BLaER1 treated with 17β-estradiol and CSF1 and Interleukin-3, amounts not matched to agents 10 nM and 100 nM (cell line): ENCODE measurements around the gene ZNRF3.
A peak's percentile ranks its signal among the peaks of the same experiment; 100 is the strongest.

ENCODE experiments used
- H3K27ac ChIP-seq, 11 experiments: shearing (Covaris generic); formaldehyde crosslinking; 2 replicates each; pipeline ENCODE4 v1.8.1; 2022
- H3K27me3 ChIP-seq, 11 experiments: shearing (Covaris generic); formaldehyde crosslinking; 2 replicates each; pipeline ENCODE4 v1.8.1; 2022
- H3K36me3 ChIP-seq, 11 experiments: shearing (Covaris generic); formaldehyde crosslinking; 2 replicates each; pipeline ENCODE4 v1.8.1; 2022
- H3K4me1 ChIP-seq, 10 experiments: shearing (Covaris generic); formaldehyde crosslinking; 2 replicates each; pipeline ENCODE4 v1.8.1; 2022
- H3K4me2 ChIP-seq, 11 experiments: shearing (Covaris generic); formaldehyde crosslinking; 2 replicates each; pipeline ENCODE4 v1.8.1; 2022
- H3K4me3 ChIP-seq, 10 experiments: shearing (Covaris generic); formaldehyde crosslinking; 2 replicates each; pipeline ENCODE4 v1.8.1; 2022
- H3K9ac ChIP-seq, 11 experiments: shearing (Covaris generic); formaldehyde crosslinking; 2 replicates each; pipeline ENCODE4 v1.8.1; 2022
- H3K9me3 ChIP-seq, 11 experiments: shearing (Covaris generic); formaldehyde crosslinking; replicated peaks in 1 of 11; 2 replicates each; pipeline ENCODE4 v1.8.1; 2022
- H4K20me1 ChIP-seq, 11 experiments: shearing (Covaris generic); formaldehyde crosslinking; 2 replicates each; pipeline ENCODE4 v1.8.1; 2022
- Cebpa-rat ChIP-seq, 11 experiments: shearing (Covaris generic); IDR thresholded peaks; 2 replicates each; pipeline ENCODE4 v1.8.1; 2022

Gene ZNRF3

DNA sequence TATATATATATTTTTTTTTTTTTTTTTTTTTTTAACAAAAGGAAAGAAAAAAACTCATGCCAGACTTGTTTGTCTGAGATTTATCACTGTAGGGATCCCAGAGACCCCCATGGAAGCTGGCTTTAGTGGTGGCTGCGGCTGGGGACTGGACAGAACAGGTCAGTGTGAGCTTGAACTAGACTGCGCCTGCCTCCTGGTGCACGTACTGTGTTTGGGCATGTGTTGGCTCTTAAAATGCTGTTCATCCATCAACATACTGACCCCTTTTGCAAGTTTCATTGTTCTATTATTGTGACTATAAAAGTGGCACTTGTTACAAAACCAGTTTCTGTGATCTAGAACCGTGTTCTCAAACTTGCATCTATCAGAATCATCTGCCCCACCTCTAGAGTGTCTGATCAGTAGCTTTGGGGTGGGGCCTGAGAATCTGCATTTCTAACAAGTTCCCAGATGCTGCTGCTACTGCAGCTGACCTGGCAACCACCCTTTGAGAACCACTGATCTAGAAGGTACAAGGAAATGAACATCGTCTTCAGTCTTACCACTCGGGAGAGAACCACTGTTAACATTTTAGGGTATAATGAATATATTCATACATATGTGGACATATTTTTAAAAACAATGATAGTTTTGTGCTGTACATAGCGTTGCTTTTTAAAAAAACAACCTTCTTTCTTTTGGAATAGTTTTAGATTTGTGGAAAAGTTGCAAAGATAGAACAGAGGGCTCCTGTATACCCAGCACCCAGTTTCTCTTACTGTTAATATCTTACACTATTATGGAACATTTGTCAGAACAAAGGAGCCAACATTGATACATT, 54.0 kb downstream of the ZNRF3 start:
- H3K4me2 ChIP-seq = no peak overlapping the region
- H3K4me1 ChIP-seq = peaks cover 0 to 3% (median 1%) of the 10 kb centered on the region in 10 experiments; a peak in 12 of 20 replicates
- TF ChIP-seq Cebpa-rat (IDR thresholded peaks at IDR 0.05) = no peak
- peaks cover 0 to 92% (median 41%) of the 10 kb centered on the region in 11 experiments; a peak in 16 of 22 replicates for H4K20me1 ChIP-seq
- no peak overlapping the region for H3K27ac ChIP-seq
- H3K36me3 ChIP-seq = no peaks in the 10 kb centered on the region
- no peak overlapping the region for H3K4me3 ChIP-seq
- H3K9me3 ChIP-seq = no peaks in the 10 kb centered on the region
- no peaks in the 10 kb centered on the region for H3K27me3 ChIP-seq
- no peak overlapping the region for H3K9ac ChIP-seq

DNA sequence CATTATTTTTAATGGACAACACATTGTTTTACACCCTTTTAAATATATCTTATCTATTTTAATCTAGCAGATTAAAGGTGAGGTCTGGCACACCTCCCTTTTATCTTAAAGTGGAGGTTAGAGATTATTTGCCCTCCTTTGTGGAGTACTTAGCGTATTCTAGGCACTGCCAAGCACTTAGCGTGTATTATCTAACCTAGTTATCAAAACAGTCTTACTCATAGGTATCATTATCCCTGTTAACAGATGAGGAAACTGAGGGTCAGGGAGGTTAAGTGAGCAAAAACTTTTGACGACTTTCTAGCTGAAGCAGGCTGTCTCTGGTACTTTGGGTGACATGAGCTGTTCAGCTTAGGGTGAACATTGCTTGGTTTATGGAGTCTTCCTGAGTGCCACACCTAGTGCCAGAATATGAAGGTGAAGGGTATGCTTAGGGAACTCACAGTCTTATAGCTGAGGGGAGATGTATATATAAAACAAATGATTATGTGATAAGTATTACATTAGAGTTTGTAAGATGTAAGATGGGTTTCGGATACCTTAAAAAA, 55.0 kb downstream of the ZNRF3 start:
- no peak overlapping the region for H3K4me3 ChIP-seq

GRCh38 chr22:28939394-28939793, 56.0 kb downstream of the ZNRF3 start:
- Histone ChIP-seq H4K20me1 (peaks cover 0 to 96% (median 45%) of the 10 kb centered on the region in 11 experiments; a peak in 17 of 22 replicates), H3K27ac (no peak overlapping the region), H3K4me3 (no peak overlapping the region), H3K36me3 (no peaks in the 10 kb centered on the region), H3K27me3 (no peaks in the 10 kb centered on the region), H3K9me3 (no peaks in the 10 kb centered on the region), H3K9ac (no peak overlapping the region), H3K4me1 (peaks cover 8 to 15% (median 12%) of the 10 kb centered on the region in 10 experiments; a peak in 18 of 20 replicates), H3K4me2 (no peak overlapping the region)
- no peak for TF ChIP-seq Cebpa-rat (IDR thresholded peaks at IDR 0.05)

More for the DNA sequence above, 55.0 kb downstream of the ZNRF3 start:
- Histone ChIP-seq H4K20me1 (peaks cover 0 to 93% (median 44%) of the 10 kb centered on the region in 11 experiments; a peak in 17 of 22 replicates), H3K9ac (no peak overlapping the region), H3K4me2 (no peak overlapping the region), H3K27me3 (no peaks in the 10 kb centered on the region), H3K4me1 (peaks cover 5 to 9% (median 7%) of the 10 kb centered on the region in 10 experiments; a peak in 18 of 20 replicates), H3K36me3 (no peaks in the 10 kb centered on the region), H3K27ac (no peak overlapping the region), H3K9me3 (no peaks in the 10 kb centered on the region)
- TF ChIP-seq Cebpa-rat (IDR thresholded peaks at IDR 0.05) = no peak

- Histone ChIP-seq H3K4me3 (no peak overlapping the region), H3K9ac (no peak overlapping the region), H3K27me3 (no peaks in the 10 kb centered on the region), H4K20me1 (peaks cover 0 to 91% (median 42%) of the 10 kb centered on the region in 11 experiments; a peak in 17 of 22 replicates), H3K9me3 (peaks cover 0 to 2% (median 0%) of the 10 kb centered on the region in 11 experiments; a peak in 1 of 22 replicates), H3K4me2 (no peak overlapping the region), H3K36me3 (no peaks in the 10 kb centered on the region), H3K4me1 (peaks cover 8 to 15% (median 12%) of the 10 kb centered on the region in 10 experiments; a peak in 18 of 20 replicates), H3K27ac (no peak overlapping the region)
- no peak for TF ChIP-seq Cebpa-rat (IDR thresholded peaks at IDR 0.05)
These were observed 56.6 kb downstream of the ZNRF3 start for GRCh38 chr22:28939932-28940331.

DNA sequence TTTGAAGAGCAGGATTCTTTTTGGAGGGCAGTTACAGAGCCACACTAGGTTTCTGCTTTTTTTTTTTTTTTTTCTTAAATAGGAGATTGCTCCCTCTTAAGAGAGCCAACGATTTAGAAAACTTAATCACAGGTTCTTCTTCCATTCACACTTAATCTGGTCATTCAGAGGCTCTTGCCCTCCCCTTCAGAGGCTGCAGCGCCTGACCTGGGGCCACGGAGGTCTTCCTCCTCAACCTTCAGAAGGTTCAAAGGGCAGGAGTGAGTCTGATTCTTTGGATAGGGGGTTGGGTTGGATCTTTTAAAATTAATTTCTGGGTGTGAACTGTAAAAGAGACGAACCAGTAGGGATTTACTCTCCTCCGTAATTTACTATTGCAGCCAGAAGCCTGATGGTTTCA, 57.1 kb downstream of the ZNRF3 start:
- H3K27me3 ChIP-seq = no peaks in the 10 kb centered on the region
- TF ChIP-seq Cebpa-rat (IDR thresholded peaks at IDR 0.05) = no peak
- no peak overlapping the region for H3K27ac ChIP-seq
- no peak overlapping the region for H3K4me2 ChIP-seq
- peaks cover 0 to 2% (median 0%) of the 10 kb centered on the region in 11 experiments; a peak in 1 of 22 replicates for H3K36me3 ChIP-seq
- H4K20me1 ChIP-seq = peaks cover 0 to 85% (median 37%) of the 10 kb centered on the region in 11 experiments; a peak in 17 of 22 replicates
- H3K9ac ChIP-seq = no peak overlapping the region
- H3K4me3 ChIP-seq = no peak overlapping the region
- H3K9me3 ChIP-seq = peaks cover 3 to 7% (median 4%) of the 10 kb centered on the region in 11 experiments; a peak in 20 of 22 replicates
- peaks cover 8 to 15% (median 12%) of the 10 kb centered on the region in 10 experiments; a peak in 18 of 20 replicates for H3K4me1 ChIP-seq

DNA sequence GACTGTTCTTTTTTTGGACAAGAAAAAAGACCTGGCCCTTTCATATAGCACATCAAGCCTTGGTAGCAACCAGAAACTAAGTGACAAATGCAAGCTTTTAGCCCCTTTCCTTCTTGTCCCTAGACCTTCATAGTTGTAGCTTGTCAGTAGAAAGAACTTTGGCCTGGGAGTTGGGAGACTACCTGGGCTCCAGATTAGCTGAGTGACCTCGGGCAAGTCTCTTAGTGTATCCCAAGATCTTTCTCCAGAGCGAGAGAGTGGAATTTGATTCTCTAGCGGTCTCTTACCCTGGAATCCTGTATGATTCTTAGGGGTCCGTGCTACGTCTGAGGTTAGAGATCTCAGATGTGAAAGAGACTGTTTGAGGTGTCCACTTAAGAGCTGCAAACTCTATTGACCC, 59.0 kb downstream of the ZNRF3 start:
- TF ChIP-seq Cebpa-rat (IDR thresholded peaks at IDR 0.05) = no peak
- H3K27ac ChIP-seq = no peak overlapping the region
- no peak overlapping the region for H3K4me2 ChIP-seq
- H3K27me3 ChIP-seq = no peaks in the 10 kb centered on the region
- peaks cover 8 to 15% (median 12%) of the 10 kb centered on the region in 10 experiments; a peak in 18 of 20 replicates for H3K4me1 ChIP-seq
- H3K36me3 ChIP-seq = peaks cover 6 to 17% (median 9%) of the 10 kb centered on the region in 11 experiments; a peak in 13 of 22 replicates
- H3K4me3 ChIP-seq = no peak overlapping the region
- H3K9me3 ChIP-seq = peaks cover 21 to 25% (median 22%) of the 10 kb centered on the region in 11 experiments
- no peak overlapping the region for H3K9ac ChIP-seq
- peaks cover 0 to 67% (median 23%) of the 10 kb centered on the region in 11 experiments; a peak in 14 of 22 replicates for H4K20me1 ChIP-seq

- no peak for TF ChIP-seq Cebpa-rat (IDR thresholded peaks at IDR 0.05)
- H3K4me1 ChIP-seq = peaks cover 8 to 15% (median 12%) of the 10 kb centered on the region in 10 experiments; a peak in 18 of 20 replicates
- H3K9ac ChIP-seq = peak overlapping the region in 1 of 11 experiments; percentile 15; a peak in 1 of 22 replicates
- H3K9me3 ChIP-seq = peaks cover 27 to 31% (median 29%) of the 10 kb centered on the region in 11 experiments
- H3K36me3 ChIP-seq = peaks cover 6 to 19% (median 9%) of the 10 kb centered on the region in 11 experiments; a peak in 13 of 22 replicates
- H4K20me1 ChIP-seq = peaks cover 0 to 65% (median 23%) of the 10 kb centered on the region in 11 experiments; a peak in 14 of 22 replicates
- no peak overlapping the region for H3K4me3 ChIP-seq
- H3K27ac ChIP-seq = peak overlapping the region in 2 of 11 experiments; percentile 26 to 34; a peak in 1 of 22 replicates
- H3K4me2 ChIP-seq = peak overlapping the region; percentile 12 to 72 (median 52); a peak in 19 of 22 replicates
- no peaks in the 10 kb centered on the region for H3K27me3 ChIP-seq
These were observed 59.6 kb downstream of the ZNRF3 start for GRCh38 chr22:28942801-28943500.

GRCh38 chr22:28943501-28943879, 60.1 kb downstream of the ZNRF3 start:
- no peak for TF ChIP-seq Cebpa-rat (IDR thresholded peaks at IDR 0.05)
- Histone ChIP-seq H3K27ac (peak overlapping the region in 2 of 11 experiments; percentile 26 to 34; a peak in 1 of 22 replicates), H3K4me3 (no peak overlapping the region), H3K4me2 (peak overlapping the region; percentile 12 to 72 (median 52); a peak in 19 of 22 replicates), H3K4me1 (peaks cover 8 to 15% (median 12%) of the 10 kb centered on the region in 10 experiments; a peak in 18 of 20 replicates), H4K20me1 (peaks cover 0 to 66% (median 23%) of the 10 kb centered on the region in 11 experiments; a peak in 14 of 22 replicates), H3K27me3 (no peaks in the 10 kb centered on the region), H3K36me3 (peaks cover 6 to 20% (median 9%) of the 10 kb centered on the region in 11 experiments; a peak in 13 of 22 replicates), H3K9me3 (peaks cover 31 to 36% (median 34%) of the 10 kb centered on the region in 11 experiments), H3K9ac (peak overlapping the region in 1 of 11 experiments; percentile 15; a peak in 1 of 22 replicates)
